PFSK-1 (cell line): ENCODE data around the gene PLEKHG3. TPM values are rescaled to one million over a fixed set of nuclear protein-coding genes. Genes with fewer than 3 reads are reported as not detected.

Source experiments
- FOXP2 ChIP-seq: optimal IDR thresholded peaks from 2 replicates; pipeline ENCODE3; 2011; ENCODE audit warnings: borderline replicate concordance, control low read depth, inconsistent platforms; ENCODE audit not compliant: insufficient read depth; ENCODE audit errors: extremely low read length, extremely low read depth
- POLR2AphosphoS5 ChIP-seq: IDR thresholded peaks from 2 replicates; pipeline ENCODE4 v1.6.1; 2012; ENCODE audit warnings: low read depth, mild to moderate bottlenecking, control low read depth, low read length, moderate library complexity
- REST ChIP-seq, 2 experiments: IDR thresholded peaks; 2 replicates each; pipeline versions ENCODE4 v1.6.1 to v1.8.0; 2011 to 2012; ENCODE audit warnings: low read depth in 2 of 2, low read length in 2 of 2, control low read depth in 1 of 2, inconsistent platforms in 1 of 2, mild to moderate bottlenecking in 1 of 2, moderate library complexity in 1 of 2; ENCODE audit not compliant: insufficient read depth in 1 of 2
- SIN3A ChIP-seq: IDR thresholded peaks from 2 replicates; pipeline ENCODE4 v1.6.1; 2012; ENCODE audit warnings: mild to moderate bottlenecking, low read length, moderate library complexity, borderline replicate concordance; ENCODE audit not compliant: insufficient read depth
- TAF1 ChIP-seq: IDR thresholded peaks from 2 replicates; pipeline ENCODE4 v1.6.1; 2012; ENCODE audit warnings: low read length, control low read depth, borderline replicate concordance; ENCODE audit not compliant: insufficient read depth
- polyA plus RNA-seq: library from polyadenylated mRNA; unstranded; fragments of >200 nt; gene quantifications from one replicate; pipeline ENCODE4 v1.2.1, GENCODE V29; 2012; ENCODE audit warnings: low read depth, missing spikeins; ENCODE audit not compliant: insufficient read length

PLEKHG3 gene
- polyA plus RNA-seq, result 11.2 TPM

GRCh38 chr14:64704143-64704742 is at the start of gene PLEKHG3:
Gene PLEKHG3, plus strand, starts transcription at chr14:64704424. Its CDS starts 23,208 bp downstream, at chr14:64727632.
- TF ChIP-seq REST (IDR thresholded peaks at IDR 0.05; ENCODE audit: insufficient read depth in 1 of 2, low read depth in 2 of 2, low read length in 2 of 2), result no peak
- TF ChIP-seq POLR2AphosphoS5, result 0 out of 2 replicates have a peak, but pooled peaks have one; percentile 31
- TF ChIP-seq FOXP2, result peak; percentile 37

- no peak for TF ChIP-seq SIN3A
Observed at GRCh38 chr14:64654901-64655300, 49.3 kb upstream of the PLEKHG3 start.

GRCh38 chr14:64656986-64657385 is 47.2 kb upstream of the PLEKHG3 start:
- TF ChIP-seq FOXP2 (no peak), TAF1 (no peak), POLR2AphosphoS5 (no peak), SIN3A (no peak), REST (IDR thresholded peaks at IDR 0.05; ENCODE audit: insufficient read depth in 1 of 2, low read depth in 2 of 2, low read length in 2 of 2) (no peak)

- TF ChIP-seq TAF1, result no peak
- TF ChIP-seq POLR2AphosphoS5, result no peak
- no peak for TF ChIP-seq REST (IDR thresholded peaks at IDR 0.05; ENCODE audit: insufficient read depth in 1 of 2, low read depth in 2 of 2, low read length in 2 of 2)
- TF ChIP-seq SIN3A, result no peak
- no peak for TF ChIP-seq FOXP2
Observed at GRCh38 chr14:64658201-64658600, 46.0 kb upstream of the PLEKHG3 start.

GRCh38 chr14:64659366-64659765 is 44.9 kb upstream of the PLEKHG3 start:
- TF ChIP-seq FOXP2, result no peak
- no peak for TF ChIP-seq SIN3A
- no peak for TF ChIP-seq TAF1
- TF ChIP-seq POLR2AphosphoS5, result no peak
- TF ChIP-seq REST (IDR thresholded peaks at IDR 0.05; ENCODE audit: insufficient read depth in 1 of 2, low read depth in 2 of 2, low read length in 2 of 2), result no peak
